HG03571 (cell line): Measurements from ENCODE around the gene COMMD1.
"Not testable (repeated sequence)": the region's sequence is repeated elsewhere in the genome, so short reads cannot be mapped to it uniquely, and the experiment has no call there.

Experiments used
- ATAC-seq: cut with Tn5 transposase; IDR thresholded peaks from one replicate; pipeline ENCODE4 v1.9.1; 2021; ENCODE audit not compliant: unreplicated experiment

Gene COMMD1

GRCh38 chr2:61924895-61925663 is 19.6 kb downstream of the COMMD1 start:
- ATAC-seq = no peak

GRCh38 chr2:61926531-61927477 is 21.3 kb downstream of the COMMD1 start:
- no peak for ATAC-seq

GRCh38 chr2:61928826-61929461 is 23.5 kb downstream of the COMMD1 start:
- ATAC-seq = no peak

GRCh38 chr2:61937098-61937497 is 31.6 kb downstream of the COMMD1 start:
- no peak for ATAC-seq

GRCh38 chr2:61937886-61938285 is 32.4 kb downstream of the COMMD1 start:
- ATAC-seq = no peak

- no peak for ATAC-seq
These were observed 33.0 kb downstream of the COMMD1 start for GRCh38 chr2:61938511-61938910.

- ATAC-seq = no peak
These were observed 37.8 kb downstream of the COMMD1 start for GRCh38 chr2:61943251-61943650.

- ATAC-seq = no peak
These were observed 41.2 kb downstream of the COMMD1 start for GRCh38 chr2:61946666-61947065.

GRCh38 chr2:61948661-61949457 is 43.4 kb downstream of the COMMD1 start:
- no peak for ATAC-seq

- no peak for ATAC-seq
These were observed 43.9 kb downstream of the COMMD1 start for GRCh38 chr2:61949458-61949713.

- ATAC-seq = no peak
These were observed 44.5 kb downstream of the COMMD1 start for GRCh38 chr2:61949714-61950560.

- no peak for ATAC-seq
These were observed 45.3 kb downstream of the COMMD1 start for GRCh38 chr2:61950571-61951315.

- no peak for ATAC-seq
These were observed 46.4 kb downstream of the COMMD1 start for GRCh38 chr2:61951881-61952280.

- ATAC-seq = no peak
These were observed 46.8 kb downstream of the COMMD1 start for GRCh38 chr2:61952288-61952687.

GRCh38 chr2:61954856-61955255 is 49.4 kb downstream of the COMMD1 start:
- ATAC-seq = not testable (repeated sequence)

- ATAC-seq = no peak
These were observed 54.2 kb downstream of the COMMD1 start for GRCh38 chr2:61959381-61960293.

GRCh38 chr2:61961231-61961901 is 55.9 kb downstream of the COMMD1 start:
- ATAC-seq = no peak
